MM.1S (cell line): ENCODE results near the gene PLD3.

ENCODE experiments used
- DNase-seq: peaks from one replicate; pipeline ENCODE4 v3.0.0-alpha.2; 2015
- H2AFZ ChIP-seq: fragments of 300-600 bp; sonication (generic); 2 replicates; pipeline ENCODE4 v1.6.0; 2016; ENCODE audit warnings: antibody characterized with exemption, low read length
- H3F3A ChIP-seq: fragments of 300-600 bp; sonication (generic); 2 replicates; pipeline ENCODE4 v1.6.1; 2016; ENCODE audit warnings: mild to moderate bottlenecking, antibody characterized with exemption, low read length, moderate library complexity, mixed read lengths; ENCODE audit not compliant: insufficient read depth
- H3K27ac ChIP-seq: fragments of 300-600 bp; sonication (generic); 2 replicates; pipeline ENCODE4 v1.5.1; 2016; ENCODE audit warnings: mild to moderate bottlenecking, low read length
- H3K27me3 ChIP-seq: fragments of 300-600 bp; sonication (generic); replicated peaks from 2 replicates; pipeline ENCODE4 v1.6.0; 2016; ENCODE audit warnings: low read length; ENCODE audit not compliant: insufficient read depth
- H3K36me3 ChIP-seq: fragments of 300-600 bp; sonication (generic); replicated peaks from 2 replicates; pipeline ENCODE4 v1.6.1; 2016; ENCODE audit warnings: mild to moderate bottlenecking, low read length, mixed read lengths; ENCODE audit not compliant: insufficient read depth
- H3K4me1 ChIP-seq: fragments of 300-600 bp; sonication (generic); 2 replicates; pipeline ENCODE4 v1.6.1; 2016; ENCODE audit warnings: low read length, mixed read lengths
- H3K4me2 ChIP-seq: fragments of 300-600 bp; sonication (generic); 2 replicates; pipeline ENCODE4 v1.6.0; 2016; ENCODE audit warnings: low read depth, low read length
- H3K4me3 ChIP-seq: fragments of 300-600 bp; sonication (generic); 2 replicates; pipeline ENCODE4 v1.5.1; 2016; ENCODE audit warnings: low read length, mixed read lengths
- H3K79me2 ChIP-seq: fragments of 300-600 bp; sonication (generic); 2 replicates; pipeline ENCODE4 v1.6.1; 2016; ENCODE audit warnings: mixed run types, low read length, mixed read lengths
- H3K9ac ChIP-seq: fragments of 300-600 bp; sonication (generic); 2 replicates; pipeline ENCODE4 v1.6.1; 2016; ENCODE audit warnings: low read length, mixed read lengths
- H3K9me2 ChIP-seq: fragments of 300-600 bp; sonication (generic); replicated peaks from 2 replicates; pipeline ENCODE4 v1.6.1; 2016; ENCODE audit warnings: mild to moderate bottlenecking, low read length, mixed read lengths; ENCODE audit not compliant: insufficient read depth
- H3K9me3 ChIP-seq: fragments of 300-600 bp; sonication (generic); replicated peaks from 2 replicates; pipeline ENCODE4 v1.6.1; 2016; ENCODE audit warnings: mild to moderate bottlenecking, low read length, mixed read lengths; ENCODE audit not compliant: insufficient read depth
- H4K20me1 ChIP-seq: fragments of 300-600 bp; sonication (generic); 2 replicates; pipeline ENCODE4 v1.6.1; 2016; ENCODE audit warnings: mild to moderate bottlenecking, low read length, moderate library complexity, mixed read lengths; ENCODE audit not compliant: insufficient read depth
- CTCF ChIP-seq: fragments of 300-600 bp; sonication (generic); IDR thresholded peaks from 2 replicates; pipeline ENCODE4 v1.5.1; 2016; ENCODE audit warnings: antibody characterized with exemption, low read length, mixed read lengths
- EZH2 ChIP-seq: fragments of 300-600 bp; sonication (generic); optimal IDR thresholded peaks from 2 replicates; pipeline ENCODE3; 2017; ENCODE audit warnings: low read depth, mild to moderate bottlenecking, antibody characterized with exemption, low read length, mixed read lengths
- EZH2phosphoT487 ChIP-seq: fragments of 300-600 bp; sonication (generic); IDR thresholded peaks from 2 replicates; pipeline ENCODE4 v1.6.1; 2018; ENCODE audit warnings: antibody characterized with exemption, low read length

PLD3 gene

GRCh38 chr19:40394816-40395210 is 46.3 kb downstream of the PLD3 start:
- no peak overlapping the region for H3K4me2 ChIP-seq
- H3K9me3 ChIP-seq = no peaks in the 10 kb centered on the region
- H3K4me1 ChIP-seq = no peaks in the 10 kb centered on the region
- no peak for DNase-seq
- H4K20me1 ChIP-seq = no peaks in the 10 kb centered on the region
- no peaks in the 10 kb centered on the region for H3K9me2 ChIP-seq
- H3K9ac ChIP-seq = no peak overlapping the region
- no peak overlapping the region for H3K4me3 ChIP-seq
- no peaks in the 10 kb centered on the region for H3K36me3 ChIP-seq
- no peak overlapping the region for H3K27ac ChIP-seq
- peaks cover 7% of the 10 kb centered on the region; the same call in 1 of the 2 replicates for H3F3A ChIP-seq
- H2AFZ ChIP-seq = no peak overlapping the region
- H3K27me3 ChIP-seq = peaks cover 46% of the 10 kb centered on the region
- no peaks in the 10 kb centered on the region for H3K79me2 ChIP-seq
- no peak for TF ChIP-seq EZH2phosphoT487
- TF ChIP-seq CTCF = no peak
- TF ChIP-seq EZH2 = no peak

GRCh38 chr19:40395956-40396355 is 47.5 kb downstream of the PLD3 start:
- Histone ChIP-seq H4K20me1 (no peaks in the 10 kb centered on the region), H3K4me1 (no peaks in the 10 kb centered on the region), H3K79me2 (no peaks in the 10 kb centered on the region), H3K9me3 (no peaks in the 10 kb centered on the region), H3K9ac (no peak overlapping the region), H3K27me3 (peaks cover 46% of the 10 kb centered on the region), H3K27ac (no peak overlapping the region), H2AFZ (peak overlapping the region; percentile 35), H3K36me3 (no peaks in the 10 kb centered on the region), H3F3A (peaks cover 7% of the 10 kb centered on the region; the same call in 1 of the 2 replicates), H3K9me2 (no peaks in the 10 kb centered on the region), H3K4me3 (peak overlapping the region; percentile 33), H3K4me2 (peak overlapping the region; percentile 70)
- DNase-seq = peak; percentile 40
- no peak for TF ChIP-seq EZH2phosphoT487
- no peak for TF ChIP-seq EZH2
- no peak for TF ChIP-seq CTCF

GRCh38 chr19:40396886-40397567 is 48.5 kb downstream of the PLD3 start:
- H3K9ac ChIP-seq = no peak overlapping the region
- H3K9me3 ChIP-seq = no peaks in the 10 kb centered on the region
- H3K4me1 ChIP-seq = no peaks in the 10 kb centered on the region
- no peak overlapping the region for H3K27ac ChIP-seq
- TF ChIP-seq EZH2 (no peak), EZH2phosphoT487 (no peak), CTCF (no peak)
- H3K36me3 ChIP-seq = no peaks in the 10 kb centered on the region
- no peaks in the 10 kb centered on the region for H4K20me1 ChIP-seq
- peaks cover 7% of the 10 kb centered on the region; the same call in 1 of the 2 replicates for H3F3A ChIP-seq
- no peak overlapping the region for H3K4me3 ChIP-seq
- DNase-seq = no peak
- H3K9me2 ChIP-seq = no peaks in the 10 kb centered on the region
- peaks cover 46% of the 10 kb centered on the region for H3K27me3 ChIP-seq
- H3K79me2 ChIP-seq = no peaks in the 10 kb centered on the region
- H3K4me2 ChIP-seq = peak overlapping the region; percentile 70
- no peak overlapping the region for H2AFZ ChIP-seq
